ENCODE measurements around the gene SLC1A4.
A peak's percentile ranks its signal among the peaks of the same experiment; 100 is the strongest.
"Not testable (repeated sequence)": the region's sequence is repeated elsewhere in the genome, so short reads cannot be mapped to it uniquely, and the experiment has no call there.

Gene SLC1A4

GRCh38 chr2:65027616-65028244, 38.5 kb downstream of the SLC1A4 start:
- no peak for DNase-seq

GRCh38 chr2:65030476-65031332, 41.5 kb downstream of the SLC1A4 start:
- no peak for DNase-seq

DNA sequence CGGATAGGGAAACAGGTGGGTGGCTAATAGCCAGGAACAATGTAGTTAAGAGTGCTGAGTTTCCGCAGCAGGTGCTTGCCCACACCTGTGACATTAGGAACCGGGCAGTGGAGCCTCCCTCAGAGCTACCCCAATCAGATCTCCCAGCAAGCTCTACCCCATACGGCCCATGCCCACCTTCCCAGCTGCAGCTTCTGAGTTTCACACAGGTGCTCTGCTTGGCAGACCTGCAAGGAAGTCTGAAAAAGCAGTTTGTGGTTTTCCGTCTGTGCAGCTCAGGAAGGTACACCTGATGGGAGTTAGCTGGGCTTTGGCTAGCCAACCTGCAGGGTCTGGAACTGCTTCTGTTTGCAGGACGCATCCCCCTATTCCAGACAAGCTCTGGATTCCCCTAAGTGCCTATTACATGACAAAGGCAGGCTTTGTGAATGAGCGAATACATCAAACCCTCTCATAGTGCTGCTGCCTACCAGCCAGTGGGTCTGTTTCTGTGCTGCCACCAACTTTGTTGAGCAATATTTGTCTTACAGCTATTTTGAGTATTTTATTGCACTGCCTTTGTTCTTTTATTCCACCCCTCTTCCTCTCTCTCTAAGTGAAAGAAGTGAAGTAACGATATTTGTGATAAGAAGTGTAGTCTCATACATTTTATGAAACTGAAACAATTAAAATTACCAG, 42.3 kb downstream of the SLC1A4 start:
- no peak for DNase-seq

DNA sequence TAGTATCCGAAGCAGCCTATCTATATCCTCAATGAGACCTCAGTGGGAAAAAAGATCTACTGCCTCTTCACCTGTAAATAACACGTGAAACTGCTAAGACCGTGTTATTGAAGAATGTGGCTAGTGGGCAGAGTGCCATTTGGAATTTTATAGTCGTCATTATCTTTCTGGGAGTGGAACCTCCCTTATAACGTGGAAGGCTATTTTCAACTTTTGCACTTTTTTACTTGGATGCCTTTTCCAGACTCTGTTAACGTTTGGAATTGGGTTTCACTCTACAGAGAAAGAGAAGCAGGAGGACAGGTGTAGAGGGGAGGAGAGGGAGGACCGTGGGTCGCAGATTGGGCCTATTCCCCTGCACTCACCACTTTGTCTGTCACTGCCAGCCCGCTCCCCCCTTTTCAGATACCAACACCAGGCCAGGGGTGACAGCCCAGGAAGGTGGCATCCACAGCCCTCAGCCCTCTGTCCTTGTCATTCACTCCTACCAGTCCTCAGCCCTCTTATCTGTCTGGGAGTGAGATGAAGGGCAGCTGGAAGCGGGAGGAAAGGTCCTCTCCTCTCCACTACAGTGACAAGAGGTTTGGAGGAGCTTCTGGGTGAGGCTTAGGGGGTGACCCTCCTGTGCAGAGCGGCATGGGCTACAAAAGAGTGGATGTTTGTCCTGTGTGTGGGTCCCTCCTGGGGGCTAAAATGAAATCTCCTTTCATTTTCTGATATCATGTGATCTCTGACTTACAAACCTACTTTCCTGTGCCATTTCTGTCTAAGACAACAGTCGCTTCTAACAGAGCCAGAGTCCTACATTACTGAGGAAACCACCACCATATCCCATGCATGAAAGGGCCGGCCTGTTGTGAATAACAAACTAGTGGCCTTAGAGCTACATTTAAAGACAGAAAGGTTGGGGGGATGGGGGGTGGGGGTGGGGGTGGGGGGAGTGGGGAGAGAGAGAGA, 43.1 kb downstream of the SLC1A4 start:
- DNase-seq: no peak

GRCh38 chr2:65033178-65033577, 44.0 kb downstream of the SLC1A4 start:
- DNase-seq: no peak

DNA sequence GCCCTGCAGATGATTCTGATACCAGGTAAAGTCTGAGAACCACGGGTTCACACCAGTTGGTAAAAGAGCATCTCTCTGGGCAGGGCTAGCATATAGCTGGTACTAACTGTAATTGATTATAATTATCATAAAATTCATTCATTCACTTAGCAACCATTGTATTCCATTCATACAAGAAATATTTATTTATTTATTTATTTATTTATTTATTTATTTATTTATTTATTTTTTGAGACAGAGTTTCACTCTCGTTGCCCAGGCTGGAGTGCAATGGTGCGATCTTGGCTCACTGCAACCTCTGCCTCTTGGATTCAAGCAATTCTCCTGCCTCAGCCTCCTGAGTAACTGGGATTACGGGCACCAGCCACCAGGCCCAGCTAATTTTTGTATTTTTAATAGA, 44.5 kb downstream of the SLC1A4 start:
- DNase-seq: not testable (repeated sequence)

DNA sequence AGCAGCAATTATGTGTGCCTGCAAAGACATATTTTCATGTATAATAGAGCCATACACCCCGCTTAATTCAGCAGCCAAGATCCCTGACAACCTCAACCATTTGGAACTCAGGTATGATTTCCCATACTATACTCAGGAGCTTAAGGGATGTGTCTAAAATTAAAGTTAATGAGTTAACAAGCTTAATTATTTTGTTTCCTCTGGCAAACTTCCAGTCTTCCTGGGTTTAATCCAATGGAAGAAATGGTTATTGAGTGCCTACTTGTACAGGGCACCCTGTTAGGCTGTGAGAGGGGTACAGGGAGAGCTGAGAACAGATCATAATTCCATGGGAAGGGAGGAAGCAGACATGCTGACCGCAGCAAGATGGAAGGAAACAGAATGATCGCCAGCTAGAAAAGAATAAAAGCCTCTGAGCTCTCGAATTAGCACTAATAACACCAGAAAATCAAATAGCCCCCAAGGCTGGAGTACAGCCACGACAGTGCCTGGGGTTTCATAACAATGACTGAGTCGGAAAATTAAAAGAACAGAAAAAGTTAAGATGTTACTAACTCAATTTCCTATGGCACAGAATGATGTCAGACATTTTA, 46.2 kb downstream of the SLC1A4 start:
- no peak for DNase-seq

DNA sequence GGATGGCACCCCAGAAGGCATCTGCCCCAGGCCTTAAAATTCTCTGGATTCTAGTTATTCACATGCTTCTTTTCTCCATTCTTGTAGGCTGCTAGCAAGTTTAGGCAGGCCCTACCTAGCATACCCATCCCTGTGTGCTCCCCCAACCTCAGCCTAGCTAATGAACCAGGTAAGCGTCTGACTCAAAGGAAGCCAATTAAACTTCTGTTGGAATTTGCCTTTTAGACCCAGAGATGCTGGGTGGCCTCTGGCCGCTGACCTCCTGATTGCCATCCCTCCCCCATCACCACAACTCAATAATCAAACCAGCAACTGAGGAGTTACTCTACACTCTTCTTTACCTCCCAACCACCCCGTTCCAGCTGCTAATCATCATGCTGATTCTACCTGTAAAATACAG, 48.0 kb downstream of the SLC1A4 start:
- DNase-seq: no peak

DNA sequence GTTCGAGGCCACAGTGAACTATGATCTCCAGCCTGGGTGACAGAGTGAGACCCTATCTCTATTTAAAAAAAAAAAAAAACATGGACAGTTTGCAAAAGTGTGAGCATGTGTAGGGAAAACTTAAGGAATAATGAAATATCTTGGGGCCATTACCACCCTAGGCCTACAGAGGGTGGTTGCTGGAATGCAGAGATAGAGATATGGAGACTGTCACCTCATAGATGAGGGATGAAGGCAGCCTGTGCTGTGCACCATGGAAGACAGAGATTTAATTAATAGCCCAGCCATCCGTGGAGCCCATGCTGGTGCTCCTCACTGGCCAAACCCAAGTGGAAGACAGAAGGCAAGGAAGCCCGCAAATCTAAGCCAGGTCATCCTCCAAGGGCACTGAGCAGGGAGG, 50.4 kb downstream of the SLC1A4 start:
- DNase-seq: no peak

DNA sequence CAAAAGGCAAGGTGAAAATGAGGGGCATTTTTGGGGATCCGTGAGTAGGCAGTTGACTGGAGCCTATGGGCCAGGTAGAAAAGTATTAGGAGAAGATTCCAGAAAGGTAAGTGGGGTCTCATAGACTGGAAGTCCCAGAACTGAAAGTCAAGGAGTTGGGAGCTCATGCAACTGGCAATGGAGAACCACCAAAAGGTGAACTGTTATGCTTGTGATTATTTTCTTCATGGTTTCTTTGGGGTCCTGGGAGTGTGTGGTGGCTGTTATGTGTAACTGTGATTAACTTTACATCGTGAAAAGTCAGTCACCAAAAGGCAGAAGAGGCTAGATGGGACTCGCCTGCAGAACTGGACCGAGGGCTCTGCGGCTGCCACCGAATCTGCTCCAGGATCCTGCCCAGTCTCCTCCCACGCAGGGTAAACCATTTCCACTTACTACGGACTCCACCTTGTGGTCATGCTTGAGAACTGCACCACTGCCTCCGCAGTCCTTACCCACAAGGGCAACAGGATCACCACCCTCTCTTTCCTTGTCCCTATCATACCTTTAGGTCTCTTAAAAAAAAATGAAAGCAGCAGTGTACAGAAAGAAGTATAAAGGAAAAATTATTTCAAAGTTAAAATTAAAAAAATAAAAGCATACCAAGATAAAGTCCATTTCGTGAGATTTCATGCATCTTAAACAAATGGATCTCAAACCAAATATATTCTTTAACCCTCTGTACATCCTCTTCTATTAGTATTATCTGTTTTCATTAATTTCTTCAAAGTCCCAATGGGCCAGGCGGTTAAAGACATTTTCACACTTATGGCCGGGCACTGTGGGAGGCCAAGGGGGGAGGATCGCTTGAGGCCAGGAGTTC, 51.4 kb downstream of the SLC1A4 start:
- peak; percentile 59 for DNase-seq

DNA sequence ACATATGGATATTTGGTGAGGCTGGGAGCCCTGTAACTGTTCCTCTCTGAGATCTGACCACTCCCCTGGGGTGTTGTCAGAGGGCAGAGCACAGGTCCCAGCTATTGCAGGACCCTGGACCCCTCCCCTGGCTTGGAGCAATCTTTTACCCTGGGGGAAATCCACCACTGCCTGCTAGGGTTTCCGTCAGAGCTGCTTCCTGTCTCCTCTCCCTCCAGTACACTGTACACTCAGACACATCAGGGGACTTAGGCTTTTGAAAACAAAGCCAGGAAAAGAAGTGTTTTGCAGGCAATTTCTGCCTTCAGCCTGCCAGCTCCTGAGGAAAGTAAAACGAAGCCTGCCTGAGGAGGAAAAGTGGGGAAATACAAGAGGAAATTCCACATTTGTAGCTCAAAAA, 53.8 kb downstream of the SLC1A4 start:
- DNase-seq: no peak

GRCh38 chr2:65044097-65044735, 55.0 kb downstream of the SLC1A4 start:
- DNase-seq: no peak

GRCh38 chr2:65045651-65046050, 56.5 kb downstream of the SLC1A4 start:
- DNase-seq: no peak

DNA sequence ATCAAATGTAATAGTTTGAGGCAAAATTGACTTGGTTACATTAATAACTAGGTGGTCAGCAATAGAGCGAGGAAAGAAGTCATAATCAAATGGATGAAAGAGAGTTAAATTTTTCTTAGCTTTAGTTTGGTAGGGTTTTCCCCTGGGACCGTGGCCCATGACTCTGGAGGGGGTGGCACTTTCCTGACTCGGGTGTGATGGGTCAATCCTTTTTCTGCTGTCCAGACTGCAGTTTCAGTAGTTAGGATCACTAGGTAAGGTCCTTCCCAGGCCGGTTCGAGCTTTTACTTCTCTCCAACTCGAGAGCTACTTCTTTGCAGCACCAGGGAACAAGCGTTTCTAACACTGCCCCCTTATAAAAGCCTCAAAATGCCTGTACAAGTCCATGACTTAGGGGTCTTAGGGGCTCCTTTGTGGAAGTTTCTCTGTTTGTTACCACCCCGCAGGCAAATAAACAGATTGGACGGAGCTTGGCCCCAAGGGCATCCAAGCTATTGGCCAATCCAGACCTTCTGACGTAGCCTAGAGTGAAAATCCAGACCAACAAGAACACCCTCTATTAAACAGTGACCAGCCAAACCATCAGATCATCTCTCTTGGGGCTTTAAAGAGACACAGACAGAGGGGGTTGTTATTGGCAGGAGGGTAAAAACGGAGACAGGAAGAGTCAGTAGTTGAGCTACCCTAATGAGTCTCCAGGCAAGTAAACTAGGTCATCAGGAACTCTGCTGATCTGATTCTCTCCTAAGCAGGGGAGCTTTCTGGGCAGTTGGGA, 57.6 kb downstream of the SLC1A4 start:
- no peak for DNase-seq

DNA sequence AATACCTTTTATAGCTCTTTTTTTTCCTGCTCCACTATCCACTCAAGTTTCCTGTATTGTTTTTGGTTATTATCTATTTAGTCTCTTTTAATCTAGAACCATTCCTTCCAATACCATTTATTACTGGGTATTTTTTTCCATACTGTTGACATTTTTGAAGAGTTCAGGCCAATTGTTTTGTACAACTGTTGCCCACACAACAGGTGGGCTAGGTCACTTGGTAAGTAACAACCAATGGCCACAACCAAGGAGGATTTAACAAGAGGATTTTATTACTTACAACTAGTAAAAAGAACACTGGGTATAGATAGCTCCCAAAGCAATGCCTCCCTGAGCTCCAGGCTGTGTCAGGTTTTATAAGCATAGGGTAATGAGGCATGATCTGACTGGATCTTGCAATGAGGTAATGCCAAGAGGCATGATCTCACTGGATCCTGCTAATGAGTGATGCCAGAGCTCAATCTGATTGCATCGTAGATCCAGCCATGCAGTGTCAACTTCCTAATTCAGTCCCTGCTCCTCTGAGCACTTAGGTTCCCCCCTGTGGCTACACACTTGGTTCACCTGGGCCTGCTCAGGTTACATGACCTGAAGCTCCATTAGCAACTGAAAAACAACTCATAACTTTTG, 59.9 kb downstream of the SLC1A4 start:
- DNase-seq: no peak

- no peak for DNase-seq
Measured at GRCh38 chr2:65050931-65051330, 61.7 kb downstream of the SLC1A4 start.

GRCh38 chr2:65053199-65053598, 64.0 kb downstream of the SLC1A4 start:
- DNase-seq: no peak

- no peak for DNase-seq
Measured at GRCh38 chr2:65054749-65055421, 65.7 kb downstream of the SLC1A4 start.

Data from GOT3 (cell line).